GM19328 (cell line): ENCODE data around the gene IL4R.

Experiments
- ATAC-seq: cut with Tn5 transposase; IDR thresholded peaks from one replicate; pipeline ENCODE4 v1.9.1; 2021; ENCODE audit warnings: mild to moderate bottlenecking, moderate library complexity; ENCODE audit not compliant: unreplicated experiment

The IL4R gene

DNA sequence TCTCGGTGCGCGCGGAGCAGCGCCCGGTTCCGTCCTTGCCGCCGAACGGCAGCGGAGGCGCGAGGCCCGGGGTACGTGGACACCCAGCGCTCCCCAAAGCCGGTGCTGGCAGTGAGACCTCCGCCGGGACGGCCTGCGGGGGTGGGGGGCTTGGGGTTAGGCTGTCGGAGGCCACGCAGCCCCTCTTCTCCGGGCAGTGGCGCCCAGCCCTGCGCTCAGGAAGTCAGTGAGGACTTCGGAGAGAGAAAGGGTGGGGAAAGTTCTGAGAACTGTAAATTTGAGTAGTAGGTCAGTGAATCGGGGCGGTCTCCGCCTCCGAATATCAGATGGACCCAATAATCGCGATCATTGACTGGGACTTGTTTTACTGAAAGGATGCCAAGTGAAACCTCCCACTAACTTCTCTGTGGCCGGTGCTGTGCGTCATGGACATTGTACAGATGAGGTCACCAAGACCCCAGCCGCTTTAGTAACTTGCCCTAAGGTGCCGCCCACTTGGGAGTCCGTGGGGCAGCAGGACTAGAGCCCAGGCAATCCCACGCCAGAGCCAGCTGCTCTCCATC is 468 bp downstream of the IL4R start:
- peak; percentile 21 for ATAC-seq

DNA sequence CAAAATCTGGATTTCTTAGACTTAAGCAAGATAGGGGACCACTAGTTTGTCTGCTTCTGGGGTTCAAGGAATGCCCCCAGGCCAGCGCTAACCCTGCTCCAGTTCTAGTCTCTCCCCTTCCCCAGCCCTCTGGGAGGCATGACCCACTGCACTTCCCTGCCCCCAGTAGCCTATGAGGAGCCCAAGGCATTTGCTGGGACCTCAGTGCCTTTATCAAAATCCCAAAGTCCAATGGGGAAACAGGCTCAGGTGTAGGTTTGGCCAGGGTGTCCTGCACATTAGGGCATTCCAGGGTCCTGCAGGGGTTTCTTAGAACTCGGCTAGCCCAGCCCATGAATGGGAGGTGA is 1.2 kb downstream of the IL4R start:
- ATAC-seq, result no peak

DNA sequence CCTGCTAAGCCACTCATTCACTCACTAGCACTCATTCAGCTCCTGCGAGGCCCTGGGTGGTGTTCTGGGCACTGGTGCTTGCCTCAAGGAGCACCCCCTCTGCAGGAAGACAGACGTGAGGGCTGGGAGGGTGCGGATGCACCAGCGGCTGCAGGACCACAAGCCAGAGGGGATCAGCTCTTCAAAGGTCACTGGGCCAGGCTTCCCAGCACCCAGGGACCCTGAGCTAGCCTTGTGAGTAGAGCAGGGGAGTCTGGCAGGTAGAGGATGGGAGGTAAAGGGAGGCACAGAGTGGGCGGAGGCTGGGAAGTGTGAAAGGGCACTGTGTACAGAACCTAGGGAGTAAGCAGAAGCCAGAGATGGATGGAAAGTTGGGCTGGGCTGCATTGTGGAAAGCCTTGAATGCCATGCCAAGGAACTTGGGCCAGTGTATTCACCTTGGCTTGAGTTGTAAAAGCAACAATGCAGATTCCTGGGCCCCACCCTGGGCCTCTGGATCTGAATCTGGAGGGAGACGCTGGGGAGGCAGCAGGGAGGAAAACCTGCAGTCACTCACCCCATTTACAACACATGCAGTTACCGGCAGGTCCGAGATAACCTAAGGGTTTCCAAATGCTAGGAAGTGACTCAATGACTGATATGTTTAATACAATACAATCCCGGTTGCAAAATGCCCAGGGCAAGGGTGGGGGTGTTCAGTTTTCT is 1.7 kb downstream of the IL4R start:
- no peak for ATAC-seq

DNA sequence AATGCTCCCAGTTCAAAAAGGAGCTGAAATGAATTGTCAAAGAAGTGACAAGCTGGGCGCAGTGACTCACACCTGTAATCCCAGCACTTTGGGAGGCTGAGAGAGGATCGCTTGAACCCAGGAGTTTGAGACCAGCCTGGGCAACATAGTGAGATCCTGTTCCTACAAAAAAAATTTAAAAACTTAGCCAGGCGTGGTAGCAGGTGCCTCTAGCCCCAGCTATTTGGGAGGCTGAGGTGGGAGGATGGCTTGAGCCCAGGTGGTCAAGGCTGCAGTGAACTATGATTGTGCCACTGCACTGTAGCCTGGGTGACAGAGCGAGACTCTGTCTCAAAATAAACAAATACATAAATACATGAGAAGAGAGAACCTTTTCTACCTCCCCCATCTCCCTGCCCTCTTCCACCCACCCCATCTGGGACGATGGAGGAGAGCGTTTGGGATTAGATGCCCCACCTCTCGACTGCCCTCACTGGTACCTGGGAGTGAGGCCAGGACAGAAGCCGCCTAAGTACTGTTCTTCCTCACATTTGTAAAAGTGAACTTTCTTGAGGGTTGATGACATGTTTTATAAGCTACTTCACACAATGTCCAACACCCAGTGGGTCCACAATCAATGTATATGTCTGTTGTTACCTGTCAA is 2.4 kb downstream of the IL4R start:
- no peak for ATAC-seq

DNA sequence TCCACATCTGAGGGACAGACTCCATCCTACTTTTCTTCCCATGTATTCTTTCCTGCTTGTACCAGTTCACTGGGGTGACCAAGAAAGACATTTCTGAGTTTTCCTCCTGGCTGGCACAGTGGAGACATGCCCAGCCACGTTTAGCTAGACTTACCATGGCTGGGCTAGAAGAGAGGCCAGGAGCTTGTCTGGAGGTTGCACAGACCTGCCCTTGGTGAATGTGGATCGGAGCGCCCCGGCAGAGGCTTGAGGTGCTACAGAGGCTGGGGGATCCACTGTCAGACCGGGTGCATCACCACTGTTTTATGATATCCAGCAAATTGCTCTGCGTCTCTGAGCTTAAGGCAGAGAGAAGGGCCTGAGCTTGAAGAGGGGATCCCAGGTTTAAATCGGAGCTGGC is 3.5 kb downstream of the IL4R start:
- ATAC-seq, result no peak

DNA sequence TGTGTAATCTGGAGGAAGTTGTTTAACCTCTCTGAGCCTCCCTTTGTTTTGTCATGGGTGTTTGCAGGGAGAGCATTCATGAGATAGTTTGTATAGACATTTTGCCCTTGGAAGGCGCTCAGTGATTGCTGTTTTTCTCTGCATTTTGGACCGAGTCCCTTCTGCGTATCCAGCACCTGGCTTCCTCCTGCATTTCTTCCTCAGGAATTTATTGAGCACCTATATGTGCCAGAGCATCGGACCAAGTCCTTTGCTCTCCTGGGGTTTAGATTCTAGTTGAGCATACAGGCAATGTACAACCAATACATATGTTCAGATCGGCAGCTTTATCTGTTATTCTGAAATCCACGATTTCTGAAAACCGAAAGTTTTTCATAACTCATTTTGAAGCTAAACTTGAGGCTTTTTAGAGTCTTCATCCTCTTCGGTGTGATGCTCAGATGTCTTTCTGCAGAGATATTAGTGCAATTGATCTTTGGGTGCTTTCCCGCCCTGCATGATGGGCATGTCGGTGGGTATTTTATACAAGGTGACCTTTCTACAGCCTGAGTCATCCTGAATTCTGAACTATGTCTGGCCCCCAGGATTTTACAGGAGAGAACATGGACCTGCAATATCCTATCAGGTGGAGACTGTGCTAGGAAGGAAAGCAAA is 4.1 kb downstream of the IL4R start:
- no peak for ATAC-seq

DNA sequence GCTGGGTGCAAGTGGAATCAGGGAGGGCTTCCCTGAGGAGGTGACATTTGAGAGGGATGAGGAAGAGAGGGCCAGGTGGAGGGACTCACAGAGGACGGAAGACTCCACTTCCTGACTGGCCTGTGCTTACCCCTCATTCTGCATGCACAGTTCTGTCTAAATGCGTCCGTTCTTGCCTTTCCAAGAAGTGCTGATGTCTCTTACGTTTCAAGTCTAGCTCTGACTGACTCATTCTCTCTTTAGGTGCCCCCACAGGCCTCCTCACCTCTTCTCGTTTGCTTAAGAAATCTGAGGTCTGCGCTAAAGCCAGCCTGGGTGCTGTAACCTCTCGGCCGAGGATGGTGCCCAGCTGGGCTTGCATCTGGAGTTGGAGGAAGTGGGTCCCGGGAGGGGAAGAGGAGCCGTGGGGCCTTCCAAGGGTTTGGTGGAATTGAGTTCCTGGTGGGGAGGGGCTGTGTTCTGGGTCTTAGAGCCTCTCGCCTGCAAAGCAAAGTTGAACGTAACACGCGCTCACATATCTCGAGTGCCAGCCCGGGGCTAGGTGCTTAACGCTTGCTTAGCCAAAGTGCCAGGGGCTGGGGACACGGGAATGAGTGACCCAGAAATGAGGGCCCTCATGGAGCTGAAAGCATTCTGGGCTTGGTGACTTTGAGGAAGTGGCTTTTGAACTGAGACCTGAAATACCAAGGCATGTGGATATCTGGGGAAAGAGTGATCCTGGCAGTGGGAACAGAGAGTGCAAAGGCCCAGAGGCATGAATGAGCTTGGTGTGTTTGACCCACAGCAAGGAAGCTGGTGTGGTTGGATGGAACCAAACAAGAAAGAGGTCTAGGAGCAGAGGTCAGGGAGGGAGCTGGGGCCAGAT is 4.8 kb downstream of the IL4R start:
- ATAC-seq, result no peak

DNA sequence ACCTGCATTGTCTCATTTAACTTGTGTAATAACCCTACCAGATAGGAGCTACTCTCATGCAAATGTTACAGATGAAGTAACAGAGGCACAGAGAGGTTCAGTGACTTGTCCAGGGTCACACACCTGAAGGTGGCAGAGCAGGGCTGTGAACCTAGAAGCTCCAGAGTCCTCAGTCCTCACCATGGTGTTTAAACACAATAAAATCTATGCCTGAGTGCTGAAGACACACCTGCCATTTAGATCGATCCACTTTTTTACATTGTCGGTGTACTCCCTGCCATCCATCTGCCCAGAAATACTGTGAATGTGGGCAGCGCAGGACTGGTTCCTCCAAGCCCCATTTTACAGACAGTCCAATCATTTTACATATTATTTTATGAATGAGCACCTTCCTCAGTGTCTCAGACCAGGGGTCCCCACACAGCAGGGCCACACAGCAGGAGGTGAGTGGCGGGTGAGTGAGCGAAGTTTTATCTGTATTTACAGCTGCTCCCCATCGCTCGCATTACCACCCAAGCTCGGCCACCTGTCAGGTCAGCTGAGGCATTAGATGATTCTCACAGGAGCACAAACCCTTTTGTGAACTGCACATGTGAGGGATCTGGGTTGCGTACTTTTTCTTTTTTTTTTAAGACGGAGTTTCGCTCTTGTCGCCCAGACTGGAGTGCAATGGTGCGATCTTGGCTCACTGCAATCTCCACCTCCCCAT is 5.6 kb downstream of the IL4R start:
- ATAC-seq, result no peak

DNA sequence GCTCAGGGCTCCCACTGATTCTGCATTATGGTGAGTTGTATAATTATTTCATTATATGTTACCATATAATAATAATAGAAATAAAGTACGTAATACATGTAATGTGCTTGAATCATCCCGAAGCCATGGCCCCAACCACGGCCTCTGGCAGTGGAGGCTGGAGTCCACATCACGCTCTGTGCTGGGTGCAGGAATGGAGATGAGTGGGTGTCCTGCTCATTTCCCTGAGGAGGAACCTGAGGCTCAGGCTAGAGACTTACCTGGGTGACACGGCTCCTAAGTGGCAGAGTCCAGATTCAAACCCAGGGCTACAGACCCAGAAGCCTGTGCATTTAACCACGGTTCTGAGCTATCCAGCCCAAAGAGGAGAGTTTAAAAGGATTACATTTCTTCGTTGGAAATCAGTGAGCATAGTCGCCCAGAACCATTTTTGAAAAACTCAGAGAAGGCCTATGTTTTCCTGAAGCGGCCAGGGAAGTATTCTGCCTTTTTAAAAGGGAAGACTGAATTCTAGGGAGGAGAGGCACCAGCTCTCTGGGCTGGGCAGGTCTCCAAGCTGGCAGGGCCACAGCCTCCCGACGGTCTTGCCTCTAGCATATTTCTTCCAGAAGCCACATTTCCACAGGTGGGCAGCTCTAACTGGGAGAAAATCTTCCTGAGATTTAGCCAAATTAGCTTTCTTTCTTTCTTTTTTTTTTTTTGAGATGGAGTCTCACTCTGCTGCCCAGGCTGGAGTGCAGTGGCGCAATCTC is 6.7 kb downstream of the IL4R start:
- ATAC-seq, result no peak

DNA sequence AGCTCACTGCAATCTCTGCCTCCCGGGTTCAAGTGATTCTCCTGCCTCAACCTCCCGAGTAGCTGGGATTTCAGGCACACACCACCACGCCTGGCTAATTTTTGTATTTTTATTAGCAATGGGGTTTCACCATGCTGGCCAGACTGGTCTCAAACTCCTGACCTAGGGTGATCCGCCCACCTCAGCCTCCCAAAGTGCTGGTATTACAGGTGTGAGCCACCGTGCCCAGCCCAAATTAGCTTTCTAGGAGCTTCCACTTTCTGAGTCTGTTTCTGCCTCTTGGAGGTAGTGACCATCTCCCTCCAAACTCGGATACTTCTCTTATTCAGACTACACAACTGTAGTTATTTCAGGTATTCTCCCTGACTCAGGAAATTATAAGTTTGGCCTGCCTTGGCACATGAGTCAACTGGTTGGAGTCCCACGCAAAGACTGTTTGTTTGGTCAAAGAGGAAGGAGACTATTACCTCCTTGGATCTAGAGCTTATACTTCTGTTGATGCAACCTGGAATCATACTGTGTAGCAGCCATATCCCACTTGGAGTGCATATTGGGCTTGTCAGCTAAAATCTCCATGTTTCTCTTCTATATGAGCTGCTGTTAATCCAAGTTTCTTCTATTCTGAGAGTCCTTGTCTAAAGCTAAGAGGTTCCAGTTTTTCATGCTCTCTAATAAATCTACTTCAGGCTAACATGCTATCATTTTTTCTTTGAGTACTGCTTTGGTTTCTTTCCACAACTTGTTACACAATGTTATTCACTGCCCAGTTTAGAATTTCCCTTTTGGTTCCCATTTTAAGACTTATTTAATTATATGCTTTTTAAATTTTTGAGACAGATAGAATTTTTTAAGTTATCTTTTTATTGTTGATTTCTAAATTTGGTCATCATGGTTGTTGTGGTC is 7.5 kb downstream of the IL4R start:
- ATAC-seq, result no peak

DNA sequence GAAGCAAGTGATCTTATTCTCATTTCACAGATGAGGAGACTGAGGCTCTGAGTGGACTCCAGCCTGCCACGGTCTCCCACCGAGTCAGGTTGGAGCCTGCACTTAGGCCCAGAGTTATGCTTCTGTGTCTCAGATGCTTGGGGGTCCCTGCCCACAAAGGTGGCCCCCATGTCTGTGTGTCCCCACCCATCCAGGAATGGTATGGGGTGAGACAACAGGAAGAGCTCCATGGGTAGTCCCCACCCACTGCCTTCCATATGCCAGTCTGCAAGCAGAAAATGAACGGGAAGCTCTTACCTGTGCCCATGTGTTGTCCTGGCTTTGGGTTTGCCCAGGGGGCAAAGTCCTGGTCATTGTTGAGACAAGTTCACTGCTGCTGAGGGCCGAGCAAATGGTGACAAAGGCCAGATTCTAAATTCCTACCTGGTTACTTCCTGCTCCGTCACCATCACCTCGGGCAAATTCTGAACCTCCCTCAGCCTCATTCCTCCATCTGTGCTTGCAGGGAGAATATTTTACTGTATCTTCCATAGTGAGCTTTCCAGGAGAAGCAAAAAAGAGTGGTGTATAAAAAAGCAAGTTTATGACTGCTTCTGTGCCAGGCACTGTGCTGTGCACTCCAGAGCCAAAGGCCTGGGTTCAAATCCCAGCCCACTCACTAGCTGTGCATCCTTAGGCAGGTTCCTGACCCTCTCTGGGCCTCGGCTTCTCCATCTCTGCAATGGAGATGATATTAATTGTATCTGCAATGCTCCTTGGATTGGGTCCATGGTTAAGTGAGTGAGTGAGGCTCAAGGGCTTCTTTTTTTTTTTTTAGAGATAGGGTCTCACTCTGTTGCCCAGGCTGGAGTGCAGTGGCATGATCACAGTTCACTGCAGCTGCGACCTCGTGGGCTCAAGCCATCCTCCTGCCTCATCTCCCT is 9.3 kb downstream of the IL4R start:
- no peak for ATAC-seq

DNA sequence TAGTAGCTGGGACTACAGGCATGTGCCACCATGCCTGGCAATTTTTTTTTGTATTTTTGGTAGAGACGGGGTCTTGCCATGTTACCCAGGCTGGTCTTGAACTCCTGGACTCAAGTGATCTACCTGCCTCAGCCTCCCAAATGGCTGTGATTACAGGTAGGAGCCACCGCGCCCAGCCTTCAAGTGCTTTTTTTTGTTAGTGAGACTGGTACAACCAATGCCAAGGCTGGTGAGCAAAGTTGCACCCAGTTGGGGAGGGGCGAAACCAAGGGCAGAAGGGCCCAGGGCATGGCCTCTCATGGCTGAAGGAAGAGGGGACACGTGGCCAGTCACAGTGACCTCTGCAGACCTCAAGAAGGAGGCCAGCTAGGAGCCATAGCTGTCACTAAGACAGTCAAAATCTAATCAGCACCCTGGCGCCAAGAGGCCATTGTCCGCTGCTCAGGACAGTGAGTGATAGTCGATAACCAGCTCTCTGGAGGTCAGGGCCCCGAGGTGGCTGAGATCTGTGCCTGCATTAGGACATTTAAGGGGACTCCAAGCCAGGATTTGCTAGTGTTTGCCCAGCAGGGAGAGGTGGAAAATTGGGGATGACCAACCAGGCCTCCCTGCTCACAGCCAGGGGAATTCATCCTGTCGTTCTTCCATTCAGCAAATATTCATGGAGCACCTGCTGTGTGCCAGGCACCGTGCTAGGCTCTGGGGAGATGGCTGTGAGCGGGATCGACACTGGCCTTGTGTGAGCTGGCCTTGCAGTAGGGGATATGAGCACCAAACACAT is 10.2 kb downstream of the IL4R start:
- no peak for ATAC-seq

DNA sequence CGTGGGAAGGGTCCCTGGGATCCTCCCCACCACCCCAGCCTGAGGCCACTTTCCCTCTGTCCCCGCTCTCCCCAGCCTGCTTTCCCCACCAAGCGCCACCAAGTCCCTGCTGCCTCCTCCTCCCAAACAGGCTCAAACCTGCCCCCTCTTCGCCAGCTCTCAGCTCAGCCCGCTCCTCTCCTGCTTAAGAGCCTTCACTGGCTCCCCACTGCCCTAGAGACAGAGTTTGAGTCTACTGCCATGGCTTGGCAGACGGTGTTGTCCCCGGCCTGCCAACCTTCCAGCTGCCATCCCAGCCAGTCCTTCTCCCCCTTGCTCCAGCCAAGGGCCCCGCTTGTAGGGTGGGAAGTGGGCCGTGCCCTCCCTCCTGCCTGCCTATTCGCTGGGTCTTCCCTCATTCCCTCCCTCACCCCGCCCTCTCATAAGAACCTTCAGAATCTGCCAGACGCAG is 11.1 kb downstream of the IL4R start:
- ATAC-seq, result no peak

DNA sequence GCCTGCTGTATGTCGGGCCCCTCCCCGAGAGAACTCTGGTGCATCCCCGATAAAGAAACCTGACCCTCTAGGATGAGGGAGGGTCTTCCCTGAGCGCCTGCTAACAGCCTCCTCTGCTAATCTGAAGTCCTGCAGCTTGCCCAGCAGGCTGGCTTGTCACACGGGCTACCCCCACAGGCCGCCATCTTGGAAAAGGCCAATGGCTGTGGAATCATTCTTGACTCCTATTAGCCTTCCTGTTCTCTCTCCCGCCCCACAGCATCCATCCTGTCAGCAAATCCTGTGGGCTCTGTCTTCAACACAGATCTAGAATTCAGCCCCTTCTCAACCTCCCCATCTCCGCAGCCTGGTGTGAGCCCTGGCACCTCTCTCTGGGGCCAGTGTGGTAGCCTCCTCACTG is 12.0 kb downstream of the IL4R start:
- no peak for ATAC-seq

DNA sequence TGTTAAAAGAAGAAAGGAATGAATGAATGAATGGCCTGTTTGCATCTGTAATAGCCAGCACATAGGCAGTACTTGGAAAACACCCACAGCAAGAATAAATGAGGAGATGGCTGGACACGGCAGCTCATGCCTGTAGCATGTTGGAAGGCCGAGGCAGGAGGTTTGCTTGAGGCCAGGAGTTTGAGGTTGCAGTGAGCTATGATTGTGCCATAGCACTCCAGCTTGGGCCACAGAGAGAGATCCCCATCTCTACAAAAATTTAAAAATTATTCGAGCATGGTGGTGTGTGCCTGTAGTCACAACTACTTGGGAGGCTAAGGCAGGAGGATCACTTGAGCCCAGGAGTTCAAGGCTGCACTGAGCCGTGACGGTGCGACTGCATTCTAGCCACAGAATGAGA is 12.5 kb downstream of the IL4R start:
- no peak for ATAC-seq

DNA sequence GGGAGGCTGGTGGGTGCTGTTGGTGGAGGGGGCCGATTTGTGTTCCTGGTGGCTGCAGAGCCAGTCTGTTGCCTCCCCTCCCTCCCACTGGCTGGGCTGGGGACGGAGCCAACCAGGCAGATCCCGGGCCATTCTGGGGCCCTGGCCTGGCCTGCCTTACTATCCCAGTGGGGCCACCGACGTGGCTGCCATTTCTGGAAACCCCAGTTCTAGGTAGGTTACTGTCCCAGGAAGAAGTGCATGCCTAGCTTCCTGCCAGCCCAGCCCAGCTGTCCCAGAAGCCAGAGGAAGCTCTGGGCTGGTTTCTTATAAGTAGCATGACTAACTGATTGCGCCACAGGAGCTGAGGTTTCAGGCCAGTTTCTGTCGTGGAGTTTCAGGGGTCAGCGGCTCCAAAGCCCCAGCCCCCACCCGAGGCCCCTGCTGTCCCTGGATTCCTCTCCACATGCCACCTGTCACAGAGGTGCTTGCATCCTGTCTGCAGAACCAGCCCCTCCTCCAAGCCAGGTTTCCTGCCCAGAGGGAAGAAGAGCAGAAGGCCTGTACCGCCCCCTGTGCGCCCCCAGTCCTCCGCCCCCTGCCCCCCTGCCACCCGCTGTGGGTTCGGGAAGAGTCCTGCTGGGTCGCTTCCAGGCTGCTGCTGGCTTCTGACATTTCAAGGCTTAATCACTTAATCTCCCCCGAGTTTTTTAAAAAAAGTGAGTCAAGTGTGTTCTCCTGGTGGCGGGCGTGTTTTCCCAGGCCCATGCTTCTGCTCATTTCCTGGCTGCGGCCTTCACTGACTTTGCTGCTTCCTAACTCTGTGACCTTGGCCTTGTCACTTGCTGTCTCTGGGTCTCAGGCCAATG is 13.2 kb downstream of the IL4R start:
- ATAC-seq, result no peak
